Measurements from ENCODE around the gene NOL12.

Gene NOL12

GRCh38 chr22:37665487-37665886 lies 20.7 kb upstream of the NOL12 start:
- DNase-seq (ENCODE audit: low spot score): no peak
- no peak overlapping the region for H3K4me3 ChIP-seq
- no peak overlapping the region for H3K27ac ChIP-seq
- TF ChIP-seq CTCF (IDR thresholded peaks at IDR 0.05): no peak

- H3K4me3 ChIP-seq: no peak overlapping the region
- H3K27ac ChIP-seq: no peak overlapping the region
- no peak for TF ChIP-seq CTCF (IDR thresholded peaks at IDR 0.05)
- no peak for DNase-seq (ENCODE audit: low spot score)
Measured at GRCh38 chr22:37669586-37669985, 16.6 kb upstream of the NOL12 start.

GRCh38 chr22:37672206-37672919 lies 13.8 kb upstream of the NOL12 start:
- no peak for TF ChIP-seq CTCF (IDR thresholded peaks at IDR 0.05)
- H3K4me3 ChIP-seq: no peak overlapping the region
- peak overlapping the region in 1 of 2 donors; percentile 71 for H3K27ac ChIP-seq
- no peak for DNase-seq (ENCODE audit: low spot score)

GRCh38 chr22:37672920-37673455 lies 13.2 kb upstream of the NOL12 start:
- peak overlapping the region in 1 of 2 donors; percentile 71 for H3K27ac ChIP-seq
- TF ChIP-seq CTCF (IDR thresholded peaks at IDR 0.05): no peak
- H3K4me3 ChIP-seq: no peak overlapping the region
- DNase-seq (ENCODE audit: low spot score): no peak

- Histone ChIP-seq H3K27ac (peak overlapping the region; percentile 77 to 94), H3K4me3 (peak overlapping the region; percentile 87)
- no peak for DNase-seq (ENCODE audit: low spot score)
- no peak for TF ChIP-seq CTCF (IDR thresholded peaks at IDR 0.05)
Measured at GRCh38 chr22:37674248-37674647, 11.9 kb upstream of the NOL12 start.

- peak; percentile 99 for DNase-seq (ENCODE audit: low spot score)
Measured at GRCh38 chr22:37674951-37675929, 10.9 kb upstream of the NOL12 start, which contains the start of gene LGALS1. TSS of gene LGALS1 (plus strand) at chr22:37675636. CDS start at chr22:37675703, 67 bp downstream.

More at GRCh38 chr22:37674951-37675929, 10.9 kb upstream of the NOL12 start, which contains the start of gene LGALS1:
- peak within 1 kb of the TSS; percentile 77 to 94 for H3K27ac ChIP-seq
- no peak for TF ChIP-seq CTCF (IDR thresholded peaks at IDR 0.05)
- peak within 1 kb of the TSS; percentile 87 for H3K4me3 ChIP-seq
